ENCODE results near the gene POLR2H. TPM values are rescaled to one million over a fixed set of nuclear protein-coding genes. Genes with fewer than 3 reads are reported as not detected.

The POLR2H gene
- polyA plus RNA-seq, 1 of the 3 experiments (the other 2 are of a cell fraction) = 206 TPM

DNA sequence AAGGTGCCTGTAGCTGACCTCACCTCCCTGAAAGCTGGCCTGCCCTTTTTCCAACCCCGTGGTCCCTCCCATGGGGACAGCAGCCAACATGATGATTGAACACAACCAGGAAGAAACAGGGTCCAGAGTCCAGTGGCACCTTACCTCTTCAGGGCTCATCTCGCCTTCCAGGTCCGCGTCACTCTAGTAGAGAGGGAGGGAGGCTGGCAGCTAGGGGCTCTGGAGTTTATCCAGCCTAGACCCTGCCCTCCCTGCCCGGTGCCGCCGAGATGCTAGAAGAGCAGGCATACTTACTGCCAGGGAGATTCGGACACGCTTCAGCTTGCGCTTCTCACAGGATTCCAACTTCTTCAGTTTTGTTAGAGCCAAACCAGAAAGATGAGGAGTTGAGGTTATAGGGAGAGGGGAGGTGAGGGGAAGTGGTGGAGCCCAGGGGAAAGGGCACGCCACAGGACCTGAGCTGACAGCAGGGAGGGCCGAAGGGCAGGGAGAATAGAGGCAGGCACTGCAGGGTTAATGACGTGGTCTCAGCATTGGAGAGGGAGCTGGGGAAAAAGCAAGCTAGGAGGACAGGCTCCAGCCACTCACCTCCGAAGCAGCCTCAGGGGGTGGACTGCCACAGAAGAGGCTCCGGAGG is 9.2 kb upstream of the POLR2H start:
- no peak for DNase-seq
- Histone ChIP-seq H4K20me1 (ENCODE audit: insufficient read depth) (no peaks in the 10 kb centered on the region), H3K79me2 (ENCODE audit: insufficient read depth) (no peaks in the 10 kb centered on the region), H3K27ac (ENCODE audit: low read depth in 2 of 2, low read length in 1 of 2) (no peak overlapping the region; a peak in 1 of 4 replicates), H3K9me3 (no peaks in the 10 kb centered on the region), H2AFZ (ENCODE audit: low read depth) (no peak overlapping the region), H3K4me3 (ENCODE audit: low read depth in 2 of 2, low read length in 1 of 2) (no peak overlapping the region), H3K27me3 (ENCODE audit: insufficient read depth) (no peaks in the 10 kb centered on the region), H3K9ac (no peak overlapping the region), H3K4me2 (no peak overlapping the region), H3K9me2 (no peaks in the 10 kb centered on the region), H3K36me3 (replicated peaks in 1 of 2; ENCODE audit: control insufficient read depth in 1 of 2, insufficient read depth in 2 of 2, low read length in 1 of 2) (peaks cover 3 to 37% of the 10 kb centered on the region in 2 experiments), H3K4me1 (ENCODE audit: control insufficient read depth in 1 of 2, insufficient read depth in 2 of 2, low read depth in 1 of 2, low read length in 1 of 2) (peaks cover 0 to 18% of the 10 kb centered on the region in 2 experiments; a peak in 1 of 4 replicates), H3F3A (replicated peaks; ENCODE audit: insufficient read depth) (no peaks in the 10 kb centered on the region)
- WGBS (ENCODE audit: low lambda C conversion rate) = 94% methylated on average over 13 of the region's 15 CpGs
- ChIA-PET POLR2A (interaction anchor here (2.9 kb wide), 1 partner anchor 14 kb away, joined by 19 read pairs; the partner anchor contains the start of gene FAM131A), CTCF (interaction anchor here (0.7 to 5.3 kb wide), 7 partner anchors 8 to 426 kb away, joined by 3 to 63 read pairs (median 4); partner anchors contain the start of genes EEF1AKMT4 and FAM131A)
- TF ChIP-seq FOXM1 (IDR thresholded peaks at IDR 0.05; ENCODE audit: low read depth) (no peak), TAF1 (IDR thresholded peaks at IDR 0.05; ENCODE audit: borderline replicate concordance, low read depth, low read length) (no peak), ELF1 (IDR thresholded peaks at IDR 0.05) (no peak), MXI1 (IDR thresholded peaks at IDR 0.05; ENCODE audit: low read depth, low read length) (no peak), RAD21 (IDR thresholded peaks at IDR 0.05; ENCODE audit: low read length) (no peak), RCOR1 (IDR thresholded peaks at IDR 0.05; ENCODE audit: low read length) (no peak), NFIC (IDR thresholded peaks at IDR 0.05; ENCODE audit: borderline replicate concordance) (no peak), MEF2A (IDR thresholded peaks at IDR 0.05; ENCODE audit: borderline replicate concordance, low read depth) (no peak), JUND (IDR thresholded peaks at IDR 0.05) (no peak)
- TF ChIP-seq, protein P1, sequence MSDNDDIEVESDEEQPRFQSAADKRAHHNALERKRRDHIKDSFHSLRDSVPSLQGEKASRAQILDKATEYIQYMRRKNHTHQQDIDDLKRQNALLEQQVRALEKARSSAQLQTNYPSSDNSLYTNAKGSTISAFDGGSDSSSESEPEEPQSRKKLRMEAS (IDR thresholded peaks at IDR 0.05; ENCODE audit: low read depth) = no peak

- CTCF ChIA-PET = interaction anchor here (0.7 to 5.3 kb wide), 23 partner anchors 9 to 451 kb away, joined by 3 to 63 read pairs (median 4); partner anchors contain the start of genes CLCN2, EEF1AKMT4, FAM131A and POLR2H
- H3F3A ChIP-seq (replicated peaks; ENCODE audit: insufficient read depth) = no peaks in the 10 kb centered on the region
Measured at GRCh38 chr3:184352897-184353545, 8.5 kb upstream of the POLR2H start.

More at GRCh38 chr3:184352897-184353545, 8.5 kb upstream of the POLR2H start:
- Histone ChIP-seq H4K20me1 (ENCODE audit: insufficient read depth) (no peaks in the 10 kb centered on the region), H3K4me3 (ENCODE audit: low read depth in 2 of 2, low read length in 1 of 2) (no peak overlapping the region), H3K9me3 (no peaks in the 10 kb centered on the region), H3K36me3 (replicated peaks in 1 of 2; ENCODE audit: control insufficient read depth in 1 of 2, insufficient read depth in 2 of 2, low read length in 1 of 2) (peaks cover 3 to 37% of the 10 kb centered on the region in 2 experiments), H3K9me2 (no peaks in the 10 kb centered on the region), H3K27ac (ENCODE audit: low read depth in 2 of 2, low read length in 1 of 2) (no peak overlapping the region; a peak in 1 of 4 replicates), H2AFZ (ENCODE audit: low read depth) (no peak overlapping the region), H3K79me2 (ENCODE audit: insufficient read depth) (no peaks in the 10 kb centered on the region), H3K4me1 (ENCODE audit: control insufficient read depth in 1 of 2, insufficient read depth in 2 of 2, low read depth in 1 of 2, low read length in 1 of 2) (peaks cover 0 to 18% of the 10 kb centered on the region in 2 experiments; a peak in 1 of 4 replicates), H3K9ac (no peak overlapping the region), H3K27me3 (ENCODE audit: insufficient read depth) (no peaks in the 10 kb centered on the region), H3K4me2 (no peak overlapping the region)
- TF ChIP-seq YY1 (IDR thresholded peaks at IDR 0.05; ENCODE audit: low read depth) (no peak), TCF12 (IDR thresholded peaks at IDR 0.05) (no peak), MEF2A (IDR thresholded peaks at IDR 0.05; ENCODE audit: borderline replicate concordance, low read depth) (no peak)
- WGBS (ENCODE audit: low lambda C conversion rate) = 100% methylated on average over 1 of the region's 11 CpGs
- no peak for DNase-seq
- POLR2A ChIA-PET = interaction anchor here (1.5 to 2.9 kb wide), 2 partner anchors 8 to 15 kb away, joined by 4 to 19 read pairs; partner anchors contain the start of gene FAM131A

Data from SK-N-SH (cell line).